SK-N-SH (cell line): ENCODE measurements around the gene FAM114A1. TPM values are rescaled to one million over a fixed set of nuclear protein-coding genes. Genes with fewer than 3 reads are reported as not detected.

ENCODE experiments used
- CTCF ChIA-PET: fragments of 300-600, 350-600 bp; formaldehyde crosslinking; extraction: SDS; loops from one replicate; lab custom pipeline; 2021; lab: Yijun Ruan, JAX
- POLR2A ChIA-PET: fragments of 350-600 bp; sonication (Branson Sonifier 250); formaldehyde crosslinking; extraction: SDS; loops from one replicate; lab custom pipeline; 2020; ENCODE audit warnings: antibody characterized with exemption, inconsistent platforms; lab: Yijun Ruan, JAX
- DNase-seq: peaks from one replicate; pipeline ENCODE4 v3.0.0; 2012
- H2AFZ ChIP-seq: fragments of 200-600 bp; sonication (generic); 2 replicates; pipeline ENCODE4 v1.8.1; 2016; ENCODE audit warnings: antibody characterized with exemption, mild to moderate bottlenecking, low read depth
- H3F3A ChIP-seq: fragments of 200-600 bp; sonication (generic); replicated peaks from 2 replicates; pipeline ENCODE3; 2016; ENCODE audit warnings: antibody characterized with exemption, mild to moderate bottlenecking; ENCODE audit not compliant: insufficient read depth
- H3K27ac ChIP-seq, 2 experiments: fragments of 200-500 bp in 1 of 2; fragments of 200-600 bp in 1 of 2; sonication (Bioruptor generic) in 1 of 2; sonication (generic), shearing (Covaris generic) in 1 of 2; 2 replicates each; pipeline versions ENCODE4 v1.5.1 to v1.6.1; 2014 to 2016; ENCODE audit warnings: low read depth in 2 of 2, inconsistent platforms in 1 of 2, low read length in 1 of 2, mild to moderate bottlenecking in 1 of 2, mixed read lengths in 1 of 2
- H3K27me3 ChIP-seq: fragments of 200-600 bp; sonication (generic), shearing (Covaris generic); 2 replicates; pipeline ENCODE4 v1.6.1; 2016; ENCODE audit warnings: mixed run types; ENCODE audit not compliant: insufficient read depth
- H3K36me3 ChIP-seq, 2 experiments: fragments of 200-500 bp in 1 of 2; fragments of 200-600 bp in 1 of 2; sonication (Bioruptor generic) in 1 of 2; sonication (generic) in 1 of 2; replicated peaks in 1 of 2; 2 replicates each; pipeline versions ENCODE3 to v1.5.1; 2014 to 2016; ENCODE audit warnings: low read length in 1 of 2, mild to moderate bottlenecking in 1 of 2; ENCODE audit not compliant: insufficient read depth in 2 of 2, control insufficient read depth in 1 of 2
- H3K4me1 ChIP-seq, 2 experiments: fragments of 200-500 bp in 1 of 2; fragments of 200-600 bp in 1 of 2; sonication (Bioruptor generic) in 1 of 2; sonication (generic), shearing (Covaris generic) in 1 of 2; 2 replicates each; pipeline versions ENCODE4 v1.5.1 to v1.6.1; 2014 to 2016; ENCODE audit warnings: low read depth in 1 of 2, low read length in 1 of 2, mixed run types in 1 of 2; ENCODE audit not compliant: insufficient read depth in 2 of 2, control insufficient read depth in 1 of 2
- H3K4me2 ChIP-seq: fragments of 200-600 bp; sonication (generic), shearing (Covaris generic); 2 replicates; pipeline ENCODE4 v1.6.1; 2017; ENCODE audit warnings: mixed run types
- H3K4me3 ChIP-seq, 2 experiments: fragments of 200-500 bp in 1 of 2; fragments of 200-600 bp in 1 of 2; sonication (Bioruptor generic) in 1 of 2; sonication (generic), shearing (Covaris generic) in 1 of 2; 2 replicates each; pipeline versions ENCODE4 v1.5.1 to v1.8.1; 2014 to 2016; ENCODE audit warnings: low read depth in 2 of 2, inconsistent platforms in 1 of 2, low read length in 1 of 2, mild to moderate bottlenecking in 1 of 2, mixed read lengths in 1 of 2, moderate library complexity in 1 of 2
- H3K79me2 ChIP-seq: fragments of 200-600 bp; sonication (generic); 2 replicates; pipeline ENCODE4 v1.8.1; 2017; ENCODE audit warnings: mild to moderate bottlenecking; ENCODE audit not compliant: insufficient read depth
- H3K9ac ChIP-seq: fragments of 200-600 bp; sonication (generic); 2 replicates; pipeline ENCODE4 v1.6.1; 2017; ENCODE audit warnings: mixed run types
- H3K9me2 ChIP-seq: fragments of 200-600 bp; sonication (generic); 2 replicates; pipeline ENCODE4 v1.6.1; 2017; ENCODE audit warnings: mixed run types
- H3K9me3 ChIP-seq: fragments of 200-600 bp; sonication (generic); 2 replicates; pipeline ENCODE4 v1.6.1; 2017; ENCODE audit warnings: mixed run types, mild to moderate bottlenecking, moderate library complexity
- H4K20me1 ChIP-seq: fragments of 200-600 bp; sonication (generic); 2 replicates; pipeline ENCODE4 v1.6.1; 2017; ENCODE audit warnings: mild to moderate bottlenecking, mixed run types; ENCODE audit not compliant: insufficient read depth
- CHD2 ChIP-seq: fragments of 150-350 bp; IDR thresholded peaks from 2 replicates; pipeline ENCODE4 v1.6.1; 2018; ENCODE audit warnings: low read length; ENCODE audit not compliant: partially characterized antibody
- EZH2phosphoT487 ChIP-seq: fragments of 200-600 bp; sonication (generic); IDR thresholded peaks from 2 replicates; pipeline ENCODE4 v1.6.1; 2017; ENCODE audit warnings: low read depth, mixed run types, mild to moderate bottlenecking, antibody characterized with exemption, moderate library complexity, borderline replicate concordance
- FOXM1 ChIP-seq: IDR thresholded peaks from 2 replicates; pipeline ENCODE4 v1.4.0; 2012; ENCODE audit warnings: low read depth, mild to moderate bottlenecking
- GABPA ChIP-seq: IDR thresholded peaks from 2 replicates; pipeline ENCODE4 v1.4.0; 2012; ENCODE audit warnings: low read depth, mild to moderate bottlenecking
- MXI1 ChIP-seq: IDR thresholded peaks from 2 replicates; pipeline ENCODE4 v1.6.1; 2012; ENCODE audit warnings: mild to moderate bottlenecking, low read depth, low read length, improper control_type of control experiment
- NFIC ChIP-seq: IDR thresholded peaks from 2 replicates; pipeline ENCODE4 v1.4.0; 2012; ENCODE audit warnings: borderline replicate concordance
- NRF1 ChIP-seq: IDR thresholded peaks from 2 replicates; pipeline ENCODE4 v1.6.1; 2012; ENCODE audit warnings: low read depth, mild to moderate bottlenecking, low read length
- POLR2AphosphoS5 ChIP-seq: IDR thresholded peaks from 2 replicates; pipeline ENCODE4 v1.6.1; 2012; ENCODE audit warnings: low read depth, low read length
- RAD21 ChIP-seq: IDR thresholded peaks from 2 replicates; pipeline ENCODE4 v1.6.1; 2012; ENCODE audit warnings: mild to moderate bottlenecking, low read length
- RFX5 ChIP-seq: IDR thresholded peaks from 2 replicates; pipeline ENCODE4 v1.6.1; 2012; ENCODE audit warnings: mild to moderate bottlenecking, improper control_type of control experiment, low read length
- SMC3 ChIP-seq: IDR thresholded peaks from 2 replicates; pipeline ENCODE4 v1.6.1; 2012; ENCODE audit warnings: low read depth, low read length, improper control_type of control experiment
- TAF1 ChIP-seq: IDR thresholded peaks from 2 replicates; pipeline ENCODE4 v1.6.1; 2012; ENCODE audit warnings: low read depth, mild to moderate bottlenecking, low read length, moderate library complexity, borderline replicate concordance
- TEAD4 ChIP-seq: IDR thresholded peaks from 2 replicates; pipeline ENCODE4 v1.4.0; 2012; ENCODE audit warnings: mild to moderate bottlenecking, borderline replicate concordance; ENCODE audit not compliant: insufficient read depth
- YY1 ChIP-seq: IDR thresholded peaks from 2 replicates; pipeline ENCODE4 v1.4.0; 2012; ENCODE audit warnings: low read depth, mild to moderate bottlenecking
- WGBS: methylation state at CpG from one replicate; pipeline ENCODE4 v1.1.6; 2017; ENCODE audit warnings: low lambda C conversion rate; 5-methylcytosine and 5-hydroxymethylcytosine counted together
- polyA plus RNA-seq, 3 experiments: library from polyadenylated mRNA; depleted of rRNA; stranded (reverse); fragments of >200 nt; gene quantifications; 2 replicates each; pipeline ENCODE4 v1.2.3, GENCODE V29; 2012
- TF ChIP-seq, protein P1 (sequence below): IDR thresholded peaks from 2 replicates; pipeline ENCODE4 v1.4.0; 2012; ENCODE audit warnings: low read depth, borderline replicate concordance
- TF ChIP-seq, protein P2 (sequence below): IDR thresholded peaks from 2 replicates; pipeline ENCODE4 v1.4.0; 2012; ENCODE audit warnings: low read depth, borderline replicate concordance

The FAM114A1 gene
- polyA plus RNA-seq, 1 of the 3 experiments (the other 2 are of a cell fraction): 54.2 TPM

DNA sequence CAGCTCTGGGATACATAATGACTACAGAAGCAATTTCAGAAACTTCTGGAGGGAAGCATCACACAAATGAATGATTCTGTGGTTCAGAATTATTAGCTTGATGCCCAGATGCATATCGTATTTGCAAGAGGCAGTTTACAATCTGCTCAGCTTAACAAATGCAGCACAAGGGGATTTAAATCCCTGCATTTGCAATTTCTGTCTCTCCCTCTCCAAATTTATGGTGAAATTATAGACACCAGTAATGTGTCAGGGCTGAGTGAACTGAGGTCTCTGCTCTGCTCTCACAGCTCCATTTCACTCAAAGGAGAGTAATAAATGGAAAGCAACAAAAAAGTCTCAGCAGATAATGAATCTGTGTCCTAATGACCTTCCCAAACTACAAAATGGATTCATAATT, 84.4 kb downstream of the FAM114A1 start:
- H3K27me3 ChIP-seq: no peaks in the 10 kb centered on the region
- H3K4me2 ChIP-seq: no peak overlapping the region
- H3K4me3 ChIP-seq: no peak overlapping the region
- H3K79me2 ChIP-seq: no peaks in the 10 kb centered on the region
- no peak overlapping the region for H3K27ac ChIP-seq
- H4K20me1 ChIP-seq: no peaks in the 10 kb centered on the region
- ChIA-PET CTCF (no interaction called here), POLR2A (no interaction called here)
- no peak for DNase-seq
- peaks cover 27% of the 10 kb centered on the region for H3F3A ChIP-seq
- no peak overlapping the region for H2AFZ ChIP-seq
- no peaks in the 10 kb centered on the region for H3K9me3 ChIP-seq
- no peak overlapping the region for H3K9ac ChIP-seq
- no peaks in the 10 kb centered on the region for H3K36me3 ChIP-seq
- H3K4me1 ChIP-seq: peaks cover 10 to 13% of the 10 kb centered on the region in 2 experiments
- no peaks in the 10 kb centered on the region for H3K9me2 ChIP-seq
- 38% methylated on average over 1 of the region's 1 CpG for WGBS
- TF ChIP-seq POLR2AphosphoS5: no peak
- no peak for TF ChIP-seq FOXM1
- no peak for TF ChIP-seq YY1
- no peak for TF ChIP-seq GABPA
- no peak for TF ChIP-seq MXI1
- TF ChIP-seq NFIC: no peak
- TF ChIP-seq NRF1: no peak
- no peak for TF ChIP-seq TEAD4

GRCh38 chr4:38954727-38955126, 87.1 kb downstream of the FAM114A1 start:
- TF ChIP-seq RAD21 (no peak), CHD2 (no peak), YY1 (no peak), EZH2phosphoT487 (no peak), SMC3 (no peak), RFX5 (no peak), NFIC (no peak), TAF1 (no peak)
- TF ChIP-seq, protein P1, sequence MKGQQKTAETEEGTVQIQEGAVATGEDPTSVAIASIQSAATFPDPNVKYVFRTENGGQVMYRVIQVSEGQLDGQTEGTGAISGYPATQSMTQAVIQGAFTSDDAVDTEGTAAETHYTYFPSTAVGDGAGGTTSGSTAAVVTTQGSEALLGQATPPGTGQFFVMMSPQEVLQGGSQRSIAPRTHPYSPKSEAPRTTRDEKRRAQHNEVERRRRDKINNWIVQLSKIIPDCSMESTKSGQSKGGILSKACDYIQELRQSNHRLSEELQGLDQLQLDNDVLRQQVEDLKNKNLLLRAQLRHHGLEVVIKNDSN: no peak
- TF ChIP-seq, protein P2, sequence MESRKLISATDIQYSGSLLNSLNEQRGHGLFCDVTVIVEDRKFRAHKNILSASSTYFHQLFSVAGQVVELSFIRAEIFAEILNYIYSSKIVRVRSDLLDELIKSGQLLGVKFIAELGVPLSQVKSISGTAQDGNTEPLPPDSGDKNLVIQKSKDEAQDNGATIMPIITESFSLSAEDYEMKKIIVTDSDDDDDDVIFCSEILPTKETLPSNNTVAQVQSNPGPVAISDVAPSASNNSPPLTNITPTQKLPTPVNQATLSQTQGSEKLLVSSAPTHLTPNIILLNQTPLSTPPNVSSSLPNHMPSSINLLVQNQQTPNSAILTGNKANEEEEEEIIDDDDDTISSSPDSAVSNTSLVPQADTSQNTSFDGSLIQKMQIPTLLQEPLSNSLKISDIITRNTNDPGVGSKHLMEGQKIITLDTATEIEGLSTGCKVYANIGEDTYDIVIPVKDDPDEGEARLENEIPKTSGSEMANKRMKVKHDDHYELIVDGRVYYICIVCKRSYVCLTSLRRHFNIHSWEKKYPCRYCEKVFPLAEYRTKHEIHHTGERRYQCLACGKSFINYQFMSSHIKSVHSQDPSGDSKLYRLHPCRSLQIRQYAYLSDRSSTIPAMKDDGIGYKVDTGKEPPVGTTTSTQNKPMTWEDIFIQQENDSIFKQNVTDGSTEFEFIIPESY: no peak
- TF ChIP-seq, all 33 proteins: peak for 0
- CTCF ChIA-PET: interaction anchor here (1.1 to 1.7 kb wide), 2 partner anchors 52 to 180 kb away, joined by 4 read pairs; no protein-coding TSS in a partner anchor
- POLR2A ChIA-PET: no interaction called here

More at GRCh38 chr4:38954727-38955126, 87.1 kb downstream of the FAM114A1 start:
- Histone ChIP-seq H3K9me2 (no peaks in the 10 kb centered on the region), H3K27me3 (no peaks in the 10 kb centered on the region), H3K9ac (no peak overlapping the region), H3K4me1 (peaks cover 0 to 1% of the 10 kb centered on the region in 2 experiments; a peak in 2 of 4 replicates), H3K79me2 (no peaks in the 10 kb centered on the region), H3K36me3 (no peaks in the 10 kb centered on the region), H3K4me3 (no peak overlapping the region), H3F3A (peaks cover 1% of the 10 kb centered on the region), H2AFZ (no peak overlapping the region), H3K27ac (no peak overlapping the region), H4K20me1 (no peaks in the 10 kb centered on the region), H3K4me2 (no peak overlapping the region), H3K9me3 (no peaks in the 10 kb centered on the region)
- no peak for DNase-seq
